ENCODE data around the gene EZH1.

The EZH1 gene

DNA sequence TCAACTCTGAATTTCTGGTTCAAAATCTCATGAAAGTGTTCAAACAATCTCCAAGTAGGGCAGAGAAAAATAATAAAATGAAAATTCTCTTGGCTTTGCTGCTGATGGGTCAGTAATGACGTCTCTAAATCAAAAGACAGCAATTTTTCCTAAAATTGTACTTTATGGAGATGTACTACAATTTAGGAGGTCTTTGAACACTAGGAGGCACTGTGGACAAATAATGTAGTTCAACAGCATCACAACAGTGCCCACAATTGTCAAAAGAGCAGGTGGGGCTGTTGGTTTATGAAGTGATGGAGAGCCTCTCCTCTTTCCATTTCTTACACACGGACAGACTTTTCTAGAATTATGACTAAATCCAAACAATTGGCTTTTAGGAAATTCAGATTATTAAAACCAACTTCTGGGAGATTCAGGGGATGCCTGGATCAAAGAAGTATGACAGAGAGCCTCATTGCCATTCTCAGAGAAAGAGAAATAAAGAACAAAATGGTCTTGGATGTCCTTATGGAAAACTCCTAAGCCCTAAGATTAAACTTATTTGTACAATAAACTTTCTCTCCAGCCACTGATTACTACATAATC, 23.8 kb downstream of the EZH1 start:
- no peak overlapping the region for H3K4me2 ChIP-seq (ENCODE audit: low read length)
- H3K27ac ChIP-seq (ENCODE audit: low read depth, low read length, poor library complexity, severe bottlenecking), result no peak overlapping the region
- H3K9ac ChIP-seq (ENCODE audit: low read length), result no peak overlapping the region
- H3K9me3 ChIP-seq (ENCODE audit: low read length), result no peaks in the 10 kb centered on the region
- TF ChIP-seq, protein P1, sequence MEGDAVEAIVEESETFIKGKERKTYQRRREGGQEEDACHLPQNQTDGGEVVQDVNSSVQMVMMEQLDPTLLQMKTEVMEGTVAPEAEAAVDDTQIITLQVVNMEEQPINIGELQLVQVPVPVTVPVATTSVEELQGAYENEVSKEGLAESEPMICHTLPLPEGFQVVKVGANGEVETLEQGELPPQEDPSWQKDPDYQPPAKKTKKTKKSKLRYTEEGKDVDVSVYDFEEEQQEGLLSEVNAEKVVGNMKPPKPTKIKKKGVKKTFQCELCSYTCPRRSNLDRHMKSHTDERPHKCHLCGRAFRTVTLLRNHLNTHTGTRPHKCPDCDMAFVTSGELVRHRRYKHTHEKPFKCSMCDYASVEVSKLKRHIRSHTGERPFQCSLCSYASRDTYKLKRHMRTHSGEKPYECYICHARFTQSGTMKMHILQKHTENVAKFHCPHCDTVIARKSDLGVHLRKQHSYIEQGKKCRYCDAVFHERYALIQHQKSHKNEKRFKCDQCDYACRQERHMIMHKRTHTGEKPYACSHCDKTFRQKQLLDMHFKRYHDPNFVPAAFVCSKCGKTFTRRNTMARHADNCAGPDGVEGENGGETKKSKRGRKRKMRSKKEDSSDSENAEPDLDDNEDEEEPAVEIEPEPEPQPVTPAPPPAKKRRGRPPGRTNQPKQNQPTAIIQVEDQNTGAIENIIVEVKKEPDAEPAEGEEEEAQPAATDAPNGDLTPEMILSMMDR (IDR thresholded peaks at IDR 0.05; ENCODE audit: low read length), result peak; percentile 81
- TF ChIP-seq EZH2 (IDR thresholded peaks at IDR 0.05; ENCODE audit: borderline replicate concordance, low read length), result no peak
- H3K27me3 ChIP-seq (ENCODE audit: insufficient read depth, low read length), result no peaks in the 10 kb centered on the region
- H3K36me3 ChIP-seq (ENCODE audit: insufficient read depth, low read length), result peaks cover 80% of the 10 kb centered on the region
- H4K20me1 ChIP-seq (ENCODE audit: insufficient read depth, low read length), result no peaks in the 10 kb centered on the region
- no peaks in the 10 kb centered on the region for H3F3A ChIP-seq (ENCODE audit: insufficient read depth, low read length)
- no peaks in the 10 kb centered on the region for H3K9me2 ChIP-seq (ENCODE audit: low read depth, low read length)
- H3K4me3 ChIP-seq (ENCODE audit: low read depth, low read length, poor library complexity, severe bottlenecking), result no peak overlapping the region
- no peak overlapping the region for H2AFZ ChIP-seq (ENCODE audit: low read length)
- H3K79me2 ChIP-seq (ENCODE audit: insufficient read depth, low read length), result no peaks in the 10 kb centered on the region
- H3K4me1 ChIP-seq (ENCODE audit: insufficient read depth, low read length, severe bottlenecking), result no peaks in the 10 kb centered on the region

DNA sequence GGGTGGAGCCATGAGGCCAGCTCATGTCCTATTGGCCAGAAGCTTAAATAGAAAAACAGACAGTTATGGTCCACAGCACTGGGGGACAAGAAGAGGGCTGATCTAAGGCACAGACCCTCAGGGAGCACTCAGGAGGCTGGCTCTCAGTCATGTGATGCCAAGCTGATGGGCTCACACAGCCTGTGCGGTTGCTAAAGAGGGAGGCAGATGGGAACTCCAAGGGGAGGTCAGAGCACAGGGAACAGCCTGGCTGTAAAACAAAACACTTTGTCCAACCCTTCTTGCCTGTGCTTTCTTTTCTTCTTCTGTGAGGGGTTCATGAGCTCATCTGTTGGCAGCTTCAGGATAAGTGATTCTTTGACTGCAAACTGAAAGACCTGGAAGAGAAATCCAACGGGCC, 35.3 kb downstream of the EZH1 start:
- Histone ChIP-seq H2AFZ (ENCODE audit: low read length) (no peak overlapping the region), H3K4me3 (ENCODE audit: low read depth, low read length, poor library complexity, severe bottlenecking) (no peak overlapping the region), H3F3A (ENCODE audit: insufficient read depth, low read length) (no peaks in the 10 kb centered on the region; the same call in 1 of the 2 replicates), H3K36me3 (ENCODE audit: insufficient read depth, low read length) (peaks cover 93% of the 10 kb centered on the region), H3K4me2 (ENCODE audit: low read length) (no peak overlapping the region), H3K9me3 (ENCODE audit: low read length) (no peaks in the 10 kb centered on the region), H4K20me1 (ENCODE audit: insufficient read depth, low read length) (no peaks in the 10 kb centered on the region), H3K9ac (ENCODE audit: low read length) (no peak overlapping the region), H3K9me2 (ENCODE audit: low read depth, low read length) (no peaks in the 10 kb centered on the region), H3K4me1 (ENCODE audit: insufficient read depth, low read length, severe bottlenecking) (no peaks in the 10 kb centered on the region), H3K27me3 (ENCODE audit: insufficient read depth, low read length) (no peaks in the 10 kb centered on the region), H3K79me2 (ENCODE audit: insufficient read depth, low read length) (no peaks in the 10 kb centered on the region), H3K27ac (ENCODE audit: low read depth, low read length, poor library complexity, severe bottlenecking) (no peak overlapping the region)
- no peak for TF ChIP-seq EZH2 (IDR thresholded peaks at IDR 0.05; ENCODE audit: borderline replicate concordance, low read length)
- TF ChIP-seq, protein P1 (IDR thresholded peaks at IDR 0.05; ENCODE audit: low read length), result no peak

DNA sequence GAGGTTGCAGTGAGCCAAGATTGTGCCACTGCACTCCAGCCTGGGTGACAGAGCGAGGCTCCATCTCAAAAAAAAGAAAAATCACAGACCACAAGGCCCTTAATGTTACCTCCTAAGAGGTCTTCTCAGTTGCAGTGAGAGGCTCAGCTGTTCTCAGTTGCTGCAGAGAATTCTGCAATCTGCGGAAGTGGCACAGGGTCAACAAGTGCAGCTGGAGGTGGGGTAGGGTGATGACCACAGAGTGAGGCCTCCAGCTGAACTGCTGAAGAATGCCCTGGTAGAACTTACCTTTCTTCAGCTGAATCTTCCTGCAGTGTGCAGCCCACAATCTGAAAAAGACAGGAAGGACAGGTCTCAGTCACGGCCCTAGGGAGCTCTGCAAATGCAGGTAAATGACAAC, 36.3 kb downstream of the EZH1 start:
- Histone ChIP-seq H3K79me2 (ENCODE audit: insufficient read depth, low read length) (no peaks in the 10 kb centered on the region), H2AFZ (ENCODE audit: low read length) (no peak overlapping the region), H3K27me3 (ENCODE audit: insufficient read depth, low read length) (no peaks in the 10 kb centered on the region), H3K36me3 (ENCODE audit: insufficient read depth, low read length) (peaks cover 93% of the 10 kb centered on the region), H3K4me2 (ENCODE audit: low read length) (no peak overlapping the region), H3K9me3 (ENCODE audit: low read length) (no peaks in the 10 kb centered on the region), H3K9ac (ENCODE audit: low read length) (no peak overlapping the region), H3K27ac (ENCODE audit: low read depth, low read length, poor library complexity, severe bottlenecking) (no peak overlapping the region), H3K4me3 (ENCODE audit: low read depth, low read length, poor library complexity, severe bottlenecking) (no peak overlapping the region), H3K4me1 (ENCODE audit: insufficient read depth, low read length, severe bottlenecking) (no peaks in the 10 kb centered on the region), H4K20me1 (ENCODE audit: insufficient read depth, low read length) (no peaks in the 10 kb centered on the region), H3F3A (ENCODE audit: insufficient read depth, low read length) (no peaks in the 10 kb centered on the region), H3K9me2 (ENCODE audit: low read depth, low read length) (no peaks in the 10 kb centered on the region)
- no peak for TF ChIP-seq EZH2 (IDR thresholded peaks at IDR 0.05; ENCODE audit: borderline replicate concordance, low read length)
- TF ChIP-seq, protein P1 (IDR thresholded peaks at IDR 0.05; ENCODE audit: low read length), result no peak

Data from OCI-LY1 (cell line).